ENCODE measurements around the gene OR13C8.

DNA sequence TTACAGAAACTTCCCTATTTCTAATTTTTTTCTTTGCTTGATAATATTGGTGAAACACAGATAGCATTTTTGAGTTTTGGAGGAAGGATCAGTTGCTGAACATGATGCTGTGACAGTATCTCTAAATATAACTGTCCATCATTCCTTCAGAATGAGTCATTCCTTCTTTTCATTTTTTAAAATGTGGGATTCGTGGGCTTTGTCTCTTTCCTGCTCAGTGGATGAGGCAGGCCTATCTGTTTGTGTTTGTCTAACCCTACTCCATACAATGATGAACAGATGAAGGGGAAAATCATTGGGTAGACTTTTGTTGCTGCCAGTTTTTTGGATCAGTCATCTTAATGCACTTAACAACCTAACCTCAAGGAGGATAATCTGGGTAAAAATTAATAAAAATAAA, 15.7 kb upstream of the OR13C8 start:
- TF ChIP-seq YY1 (IDR thresholded peaks at IDR 0.05; ENCODE audit: insufficient read depth, insufficient read length) = no peak
- TF ChIP-seq ZNF274 (IDR thresholded peaks at IDR 0.05; ENCODE audit: low read depth, low read length) = no peak
- no peak for TF ChIP-seq SUZ12 (IDR thresholded peaks at IDR 0.05; ENCODE audit: extremely low read depth, insufficient read depth, insufficient read length)
